SK-N-MC (cell line): ENCODE measurements around the gene AHI1.

Source experiments
- DNase-seq: peaks from one replicate; pipeline ENCODE4 v3.0.0-alpha.2; 2011; ENCODE audit warnings: low read depth, low spot score
- H3K27ac ChIP-seq: fragments of 200-600 bp; sonication (generic); 2 replicates; pipeline ENCODE4 v1.5.1; 2016; ENCODE audit warnings: mixed run types
- H3K36me3 ChIP-seq: fragments of 200-600 bp; sonication (generic); 2 replicates; pipeline ENCODE4 v1.6.1; 2017; ENCODE audit warnings: antibody characterized with exemption, low read length, mixed read lengths; ENCODE audit not compliant: insufficient read depth
- H3K4me3 ChIP-seq: fragments of 200-600 bp; sonication (generic); 2 replicates; pipeline ENCODE4 v1.5.1; 2016
- H3K9ac ChIP-seq: fragments of 200-600 bp; sonication (generic); 2 replicates; pipeline ENCODE4 v1.8.0; 2017; ENCODE audit warnings: mixed run types, mixed read lengths; ENCODE audit not compliant: insufficient read length
- H3K9me3 ChIP-seq: fragments of 200-600 bp; sonication (generic); 2 replicates; pipeline ENCODE4 v1.6.1; 2017; ENCODE audit warnings: low read depth, mild to moderate bottlenecking, antibody characterized with exemption, low read length, moderate library complexity, mixed read lengths
- EZH2 ChIP-seq: fragments of 200-600 bp; sonication (generic); IDR thresholded peaks from one replicate; pipeline ENCODE4 v1.6.1; 2017; ENCODE audit warnings: antibody characterized with exemption
- FOXP2 ChIP-seq: optimal IDR thresholded peaks from 2 replicates; pipeline ENCODE3; 2011; ENCODE audit warnings: mild to moderate bottlenecking, moderate library complexity; ENCODE audit not compliant: insufficient read depth; ENCODE audit errors: extremely low read length, control extremely low read depth
- POLR2AphosphoS5 ChIP-seq: IDR thresholded peaks from 2 replicates; pipeline ENCODE4 v1.6.1; 2012; ENCODE audit warnings: mild to moderate bottlenecking, low read depth, low read length, borderline replicate concordance

Gene AHI1

DNA sequence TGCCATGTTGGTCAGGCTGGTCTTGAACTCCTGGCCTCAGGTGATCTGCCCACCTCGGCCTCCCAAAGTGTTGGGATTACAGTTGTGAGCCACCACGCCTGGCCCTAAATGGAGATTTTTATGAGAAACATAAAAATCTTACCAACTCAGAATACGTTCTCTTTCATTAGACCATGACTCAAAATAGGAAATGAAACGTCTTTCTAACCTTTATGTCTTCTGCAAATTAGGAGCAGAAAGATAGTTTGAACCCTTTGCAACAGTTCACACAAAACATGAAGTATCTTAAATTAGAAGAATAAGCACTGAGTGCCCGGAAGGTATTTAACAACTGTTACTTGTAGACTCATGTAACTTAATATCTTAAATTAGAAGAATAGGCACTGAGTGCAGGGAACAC is 48.3 kb downstream of the AHI1 start:
- Histone ChIP-seq H3K36me3 (peaks cover 2% of the 10 kb centered on the region), H3K27ac (no peak overlapping the region), H3K9me3 (no peaks in the 10 kb centered on the region), H3K4me3 (no peak overlapping the region), H3K9ac (no peak overlapping the region)
- no peak for DNase-seq
- no peak for TF ChIP-seq EZH2
- no peak for TF ChIP-seq FOXP2
- no peak for TF ChIP-seq POLR2AphosphoS5

DNA sequence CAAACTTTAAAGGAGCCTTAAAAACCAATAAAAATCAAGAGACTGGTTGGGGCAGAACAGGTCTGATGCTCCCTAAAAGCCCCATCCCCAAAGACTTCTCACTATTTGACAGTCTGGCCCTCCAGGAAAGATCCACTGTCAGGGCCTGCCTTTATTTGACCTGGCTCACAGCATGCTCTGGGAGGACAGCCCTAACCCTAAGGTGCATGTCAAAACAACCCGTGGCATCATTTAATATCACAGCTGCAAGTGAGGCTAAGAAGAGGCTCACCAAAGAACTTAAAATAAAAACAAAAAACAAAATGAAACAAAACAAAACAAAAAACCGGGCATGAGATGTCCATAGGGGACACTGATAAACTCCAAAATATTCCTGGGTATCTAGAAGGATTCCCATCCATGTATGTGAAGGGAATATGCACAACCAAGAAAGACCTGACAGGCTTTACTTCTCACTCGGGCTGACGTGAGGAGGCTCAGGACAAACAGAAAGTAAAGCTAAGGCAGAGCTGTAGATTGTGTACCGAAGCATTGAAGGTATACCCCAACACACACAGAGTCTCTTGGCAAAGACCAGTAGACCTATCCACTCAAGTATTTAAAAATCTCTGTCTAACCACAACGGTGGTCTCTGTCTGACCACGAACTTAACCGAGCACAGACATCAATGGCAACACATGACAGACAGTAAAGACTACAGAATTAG is 57.3 kb downstream of the AHI1 start:
- DNase-seq = no peak
- TF ChIP-seq POLR2AphosphoS5 (no peak), EZH2 (no peak)
- peaks cover 12% of the 10 kb centered on the region; the same call in 1 of the 2 replicates for H3K36me3 ChIP-seq
- no peak overlapping the region for H3K9ac ChIP-seq
- no peak overlapping the region for H3K27ac ChIP-seq
- no peak overlapping the region for H3K4me3 ChIP-seq
- H3K9me3 ChIP-seq = no peaks in the 10 kb centered on the region

DNA sequence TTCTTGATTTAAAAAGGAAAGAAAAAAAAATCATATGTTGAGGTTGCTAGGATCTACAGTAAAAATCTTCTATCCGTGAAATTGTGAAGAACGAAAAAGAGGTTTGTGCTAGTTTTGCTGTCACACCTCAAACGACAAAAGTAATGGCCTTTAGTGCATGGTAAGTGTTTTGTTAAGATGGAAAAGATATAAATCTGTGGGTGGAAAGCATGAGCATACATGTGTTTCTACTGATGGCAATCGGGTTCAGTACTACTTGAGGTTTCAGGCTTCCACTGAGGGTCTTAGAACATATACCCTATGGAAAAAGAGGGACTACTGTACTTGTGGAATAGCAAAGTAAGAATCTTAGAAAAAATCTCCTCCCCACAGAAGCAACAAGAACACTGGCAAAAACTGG is 58.0 kb downstream of the AHI1 start:
- no peak for DNase-seq
- peaks cover 19% of the 10 kb centered on the region for H3K36me3 ChIP-seq
- no peaks in the 10 kb centered on the region for H3K9me3 ChIP-seq
- no peak overlapping the region for H3K4me3 ChIP-seq
- H3K9ac ChIP-seq = no peak overlapping the region
- no peak overlapping the region for H3K27ac ChIP-seq
- TF ChIP-seq POLR2AphosphoS5 = no peak
- TF ChIP-seq EZH2 = no peak

DNA sequence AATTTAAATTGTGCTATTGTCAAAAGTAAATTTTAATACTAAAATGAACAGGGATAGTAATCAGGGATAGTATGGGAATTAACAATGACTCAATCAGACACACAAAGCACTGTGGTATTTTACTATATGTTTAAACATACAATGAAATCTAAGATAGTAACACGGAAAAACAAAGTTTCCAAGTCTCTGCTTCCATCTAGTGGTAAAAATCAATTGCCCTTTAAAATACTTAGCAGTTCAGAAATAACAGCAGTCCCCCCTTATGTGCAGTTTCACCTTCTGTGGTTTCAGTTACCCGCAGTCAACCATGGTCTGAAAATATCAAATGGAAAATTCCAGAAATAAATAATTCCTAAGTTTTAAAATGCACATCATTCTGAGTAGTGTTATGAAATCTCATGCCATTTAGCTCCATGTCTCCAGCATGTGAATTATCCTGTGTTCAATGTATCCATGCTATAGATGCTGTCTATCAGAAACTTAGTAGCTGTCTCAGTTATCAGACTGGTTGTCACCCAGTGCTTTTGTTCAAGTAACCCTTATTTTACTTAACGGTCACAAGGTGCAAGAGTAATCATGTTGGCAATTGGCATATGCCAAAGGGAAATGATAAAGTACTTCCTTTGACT is 58.5 kb downstream of the AHI1 start:
- Histone ChIP-seq H3K9ac (no peak overlapping the region), H3K4me3 (no peak overlapping the region), H3K36me3 (peaks cover 17% of the 10 kb centered on the region), H3K27ac (no peak overlapping the region), H3K9me3 (no peaks in the 10 kb centered on the region)
- TF ChIP-seq POLR2AphosphoS5 (no peak), FOXP2 (no peak)
- peak; percentile 57 for DNase-seq

DNA sequence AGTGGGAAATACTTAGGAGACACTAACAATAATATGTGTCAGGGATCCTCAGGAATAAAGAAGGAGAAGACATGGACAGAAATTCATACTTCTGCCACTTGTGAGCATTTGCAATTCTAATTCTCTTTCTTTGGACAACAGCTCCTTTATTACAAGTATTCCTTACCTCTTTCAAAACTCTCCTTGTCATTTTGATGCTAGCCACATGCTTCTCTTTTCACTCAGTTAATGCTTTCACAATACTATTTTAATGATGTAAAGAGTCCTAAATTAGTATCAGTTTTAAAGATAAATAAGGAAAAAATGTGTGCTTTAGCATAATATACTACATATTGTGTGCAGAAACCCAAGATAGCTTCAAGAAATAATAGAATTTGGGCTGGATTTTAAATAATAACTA is 62.5 kb downstream of the AHI1 start:
- H3K9me3 ChIP-seq = no peaks in the 10 kb centered on the region; the same call in 1 of the 2 replicates
- no peak for DNase-seq
- H3K36me3 ChIP-seq = peaks cover 22% of the 10 kb centered on the region
- no peak overlapping the region for H3K27ac ChIP-seq
- no peak overlapping the region for H3K9ac ChIP-seq
- no peak overlapping the region for H3K4me3 ChIP-seq
- TF ChIP-seq EZH2 (no peak), FOXP2 (no peak), POLR2AphosphoS5 (no peak)

DNA sequence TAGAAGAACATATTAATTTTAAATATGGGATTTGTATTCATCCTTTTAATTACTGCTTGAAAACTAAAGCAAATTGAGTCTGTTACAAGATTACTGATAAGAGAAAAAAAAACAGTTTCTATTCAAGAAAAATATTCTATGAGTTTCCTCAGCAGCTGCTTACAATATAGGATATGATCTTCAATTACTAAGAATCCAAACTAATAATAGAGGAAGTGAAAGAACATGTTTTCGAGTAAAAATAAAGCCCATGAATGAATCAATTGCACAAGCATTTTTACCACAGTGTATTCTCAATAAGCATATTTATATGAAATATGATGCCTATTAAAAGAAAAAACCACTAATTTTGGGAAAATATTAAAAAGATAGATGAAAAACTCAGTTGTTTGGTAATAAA is 63.4 kb downstream of the AHI1 start:
- H3K9ac ChIP-seq = no peak overlapping the region
- DNase-seq = no peak
- no peak overlapping the region for H3K27ac ChIP-seq
- H3K4me3 ChIP-seq = no peak overlapping the region
- TF ChIP-seq EZH2 (no peak), POLR2AphosphoS5 (no peak), FOXP2 (no peak)
- no peaks in the 10 kb centered on the region; the same call in 1 of the 2 replicates for H3K9me3 ChIP-seq
- peaks cover 22% of the 10 kb centered on the region for H3K36me3 ChIP-seq

DNA sequence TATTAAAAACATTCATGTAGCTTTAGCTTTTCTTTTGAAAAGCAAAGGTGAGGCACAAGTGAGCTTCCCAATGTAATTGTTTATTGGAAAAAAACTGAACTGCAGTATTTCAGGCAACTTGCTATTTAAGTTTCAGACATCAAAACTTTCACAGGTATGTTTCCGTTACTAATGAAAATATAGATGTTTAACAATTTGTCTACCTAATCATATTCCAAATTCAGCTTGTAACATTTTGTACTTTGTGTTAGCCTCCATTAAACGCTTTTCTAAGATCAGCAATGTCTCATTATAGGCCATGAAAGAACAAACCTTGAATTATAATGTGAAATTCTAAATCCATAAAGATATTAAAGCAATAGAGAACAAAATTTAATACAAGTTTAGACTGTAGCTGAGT is 69.5 kb downstream of the AHI1 start:
- Histone ChIP-seq H3K4me3 (no peak overlapping the region), H3K36me3 (peaks cover 5% of the 10 kb centered on the region; the same call in 1 of the 2 replicates), H3K9me3 (no peaks in the 10 kb centered on the region; the same call in 1 of the 2 replicates), H3K9ac (no peak overlapping the region), H3K27ac (no peak overlapping the region)
- no peak for TF ChIP-seq EZH2
- no peak for TF ChIP-seq POLR2AphosphoS5
- no peak for TF ChIP-seq FOXP2
- DNase-seq = no peak

DNA sequence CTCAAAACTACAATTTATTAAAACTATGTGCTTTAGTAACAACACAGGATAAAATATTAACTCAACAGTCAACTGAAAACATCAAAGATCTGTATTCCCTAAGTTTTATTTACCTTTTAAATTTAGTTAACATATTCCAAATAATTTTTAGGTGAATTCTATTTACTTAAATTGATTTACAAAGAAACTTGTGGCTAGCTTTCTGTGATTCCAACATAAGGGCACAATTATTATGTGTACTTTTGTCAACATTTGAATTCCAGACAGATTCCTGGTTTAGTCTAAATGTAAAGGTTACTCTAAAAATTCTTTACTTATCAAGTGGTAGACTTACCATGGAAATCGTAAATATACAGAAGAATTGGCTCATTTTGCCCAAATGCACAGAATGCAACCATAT is 70.7 kb downstream of the AHI1 start:
- Histone ChIP-seq H3K4me3 (no peak overlapping the region), H3K27ac (no peak overlapping the region), H3K9ac (no peak overlapping the region), H3K9me3 (no peaks in the 10 kb centered on the region), H3K36me3 (no peaks in the 10 kb centered on the region)
- no peak for TF ChIP-seq FOXP2
- no peak for TF ChIP-seq POLR2AphosphoS5
- no peak for TF ChIP-seq EZH2
- DNase-seq = no peak

DNA sequence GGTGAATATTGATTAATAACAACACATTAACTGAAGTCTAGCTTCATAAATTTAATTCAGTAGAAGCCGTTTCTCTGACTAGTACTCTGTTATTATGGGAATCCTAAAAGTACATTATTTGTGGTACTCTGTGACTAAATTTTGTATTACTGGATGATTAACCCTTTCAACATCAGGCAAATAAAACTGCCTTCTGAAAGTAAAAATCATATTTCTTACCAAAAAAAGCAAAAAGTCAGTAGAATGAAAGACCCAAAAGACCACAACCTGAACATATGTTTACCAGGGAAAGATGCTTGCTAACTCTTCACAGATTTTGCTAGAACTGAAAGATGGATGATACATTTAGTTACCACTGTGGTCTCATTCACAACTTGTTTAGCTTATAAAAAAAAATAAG is 73.2 kb downstream of the AHI1 start:
- Histone ChIP-seq H3K4me3 (no peak overlapping the region), H3K9me3 (no peaks in the 10 kb centered on the region), H3K27ac (no peak overlapping the region), H3K9ac (no peak overlapping the region), H3K36me3 (no peaks in the 10 kb centered on the region)
- TF ChIP-seq EZH2 = no peak
- TF ChIP-seq FOXP2 = no peak
- no peak for TF ChIP-seq POLR2AphosphoS5
- no peak for DNase-seq
